ENCODE measurements around the gene ALKBH2.

Gene ALKBH2

GRCh38 chr12:109113661-109114321 is 20.5 kb upstream of the ALKBH2 start:
- DNase-seq: no peak

GRCh38 chr12:109112720-109113465 is 19.6 kb upstream of the ALKBH2 start:
- DNase-seq: no peak

- DNase-seq: peak; percentile 92
Observed at GRCh38 chr12:109110988-109111495, 17.8 kb upstream of the ALKBH2 start.

- DNase-seq: no peak
Observed at GRCh38 chr12:109109746-109110350, 16.6 kb upstream of the ALKBH2 start.

GRCh38 chr12:109105176-109105575 is 11.9 kb upstream of the ALKBH2 start:
- no peak for DNase-seq

- DNase-seq: no peak
Observed at GRCh38 chr12:109102491-109102890, 9.2 kb upstream of the ALKBH2 start.

- no peak for DNase-seq
Observed at GRCh38 chr12:109100741-109101140, 7.5 kb upstream of the ALKBH2 start.

GRCh38 chr12:109099431-109100020 is 6.3 kb upstream of the ALKBH2 start:
- no peak for DNase-seq

GRCh38 chr12:109098651-109099050 is 5.4 kb upstream of the ALKBH2 start:
- DNase-seq: no peak

- no peak for DNase-seq
Observed at GRCh38 chr12:109098183-109098604, 4.9 kb upstream of the ALKBH2 start.

GRCh38 chr12:109097435-109098182 is 4.3 kb upstream of the ALKBH2 start, which contains the start of gene UNG:
TSS of gene UNG (plus strand) at chr12:109097597. CDS start at chr12:109097680, 83 bp downstream.
- DNase-seq: peak; percentile 98

GRCh38 chr12:109097140-109097434 is 3.8 kb upstream of the ALKBH2 start:
- no peak for DNase-seq

- peak; percentile 41 for DNase-seq
Observed at GRCh38 chr12:109092497-109093021, 713 bp downstream of the ALKBH2 start.

GRCh38 chr12:109089683-109090082 is 3.6 kb downstream of the ALKBH2 start:
- no peak for DNase-seq

- no peak for DNase-seq
Observed at GRCh38 chr12:109088818-109089217, 4.5 kb downstream of the ALKBH2 start.

- no peak for DNase-seq
Observed at GRCh38 chr12:109087250-109087649, 6.0 kb downstream of the ALKBH2 start.

GRCh38 chr12:109085590-109085989 is 7.7 kb downstream of the ALKBH2 start:
- DNase-seq: no peak

- no peak for DNase-seq
Observed at GRCh38 chr12:109084425-109084824, 8.8 kb downstream of the ALKBH2 start.

- DNase-seq: no peak
Observed at GRCh38 chr12:109082751-109083150, 10.5 kb downstream of the ALKBH2 start.

GRCh38 chr12:109074866-109075265 is 18.4 kb downstream of the ALKBH2 start:
- no peak for DNase-seq

GRCh38 chr12:109069307-109070271 is 23.7 kb downstream of the ALKBH2 start:
- no peak for DNase-seq

Data from left hindlimb (tissue), 1 donor.